ENCODE data around the gene ZC3H7A.
"Not testable (repeated sequence)": the region's sequence is repeated elsewhere in the genome, so short reads cannot be mapped to it uniquely, and the experiment has no call there.

ZC3H7A gene

GRCh38 chr16:11799509-11800381 is 2.7 kb upstream of the ZC3H7A start:
- DNase-seq = no peak

GRCh38 chr16:11799017-11799381 is 1.9 kb upstream of the ZC3H7A start:
- DNase-seq = no peak

GRCh38 chr16:11797957-11798299 is 870 bp upstream of the ZC3H7A start:
- no peak for DNase-seq

DNA sequence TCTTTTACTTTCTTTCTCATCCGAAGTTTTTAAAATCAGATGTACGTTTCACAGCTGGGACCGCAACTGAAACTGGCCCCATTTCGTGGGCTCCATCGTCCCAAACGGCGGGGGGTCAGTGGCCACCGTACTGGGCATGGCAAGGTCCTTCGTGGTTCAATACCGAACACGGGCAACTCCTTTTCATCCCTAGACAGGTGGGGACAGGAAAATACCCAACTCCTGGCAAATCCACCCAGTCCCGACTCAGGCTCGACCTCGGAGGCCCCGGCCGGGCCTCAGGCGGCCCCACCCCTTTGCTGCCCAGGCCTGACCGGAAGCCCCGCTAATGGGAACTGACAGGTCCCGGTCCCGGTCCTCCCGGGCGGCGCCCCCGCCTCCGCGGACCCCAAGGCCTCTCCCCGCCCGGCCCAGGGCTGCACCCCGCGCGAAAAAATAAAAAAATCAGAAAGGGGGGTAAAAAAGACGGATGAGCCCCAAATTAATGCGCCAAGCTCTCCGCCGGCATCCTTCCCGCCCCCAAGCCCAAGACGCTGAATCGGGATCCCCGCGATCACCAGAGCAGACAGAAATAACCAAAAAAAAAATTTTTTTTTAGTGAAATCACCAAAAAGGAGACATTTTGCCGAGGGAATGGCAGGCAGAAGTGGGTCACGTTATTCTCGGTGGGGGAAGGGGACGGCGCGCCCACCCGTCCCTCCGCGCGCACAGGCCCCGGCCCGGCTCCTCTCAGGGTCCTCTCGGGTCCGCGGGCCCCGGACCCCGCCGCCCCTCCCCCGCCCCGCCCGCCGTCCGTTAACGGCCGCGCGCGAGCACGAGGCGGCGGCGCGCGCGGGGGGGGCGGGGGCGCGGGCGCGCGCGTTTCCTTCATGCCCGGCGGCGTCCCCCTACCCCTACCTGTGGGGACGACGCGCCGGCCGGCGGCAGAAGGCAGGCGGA is 562 bp downstream of the ZC3H7A start:
- DNase-seq = no peak

DNA sequence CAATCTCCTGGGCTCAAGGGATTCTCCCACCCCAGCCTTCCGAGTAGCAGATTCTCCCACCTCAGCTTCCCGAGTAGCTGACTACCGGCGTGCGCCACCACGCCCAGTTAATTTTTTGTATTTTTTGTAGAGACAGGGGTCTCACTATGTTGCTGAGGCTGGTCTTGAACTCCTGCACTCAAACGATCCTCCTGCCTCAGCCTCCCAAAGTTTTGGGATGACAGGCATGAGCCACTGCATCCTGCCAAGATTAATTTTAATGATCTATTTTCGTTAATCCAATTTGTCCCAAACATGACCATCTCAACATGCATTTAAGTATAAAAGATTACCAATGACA is 1.2 kb downstream of the ZC3H7A start:
- no peak for DNase-seq

DNA sequence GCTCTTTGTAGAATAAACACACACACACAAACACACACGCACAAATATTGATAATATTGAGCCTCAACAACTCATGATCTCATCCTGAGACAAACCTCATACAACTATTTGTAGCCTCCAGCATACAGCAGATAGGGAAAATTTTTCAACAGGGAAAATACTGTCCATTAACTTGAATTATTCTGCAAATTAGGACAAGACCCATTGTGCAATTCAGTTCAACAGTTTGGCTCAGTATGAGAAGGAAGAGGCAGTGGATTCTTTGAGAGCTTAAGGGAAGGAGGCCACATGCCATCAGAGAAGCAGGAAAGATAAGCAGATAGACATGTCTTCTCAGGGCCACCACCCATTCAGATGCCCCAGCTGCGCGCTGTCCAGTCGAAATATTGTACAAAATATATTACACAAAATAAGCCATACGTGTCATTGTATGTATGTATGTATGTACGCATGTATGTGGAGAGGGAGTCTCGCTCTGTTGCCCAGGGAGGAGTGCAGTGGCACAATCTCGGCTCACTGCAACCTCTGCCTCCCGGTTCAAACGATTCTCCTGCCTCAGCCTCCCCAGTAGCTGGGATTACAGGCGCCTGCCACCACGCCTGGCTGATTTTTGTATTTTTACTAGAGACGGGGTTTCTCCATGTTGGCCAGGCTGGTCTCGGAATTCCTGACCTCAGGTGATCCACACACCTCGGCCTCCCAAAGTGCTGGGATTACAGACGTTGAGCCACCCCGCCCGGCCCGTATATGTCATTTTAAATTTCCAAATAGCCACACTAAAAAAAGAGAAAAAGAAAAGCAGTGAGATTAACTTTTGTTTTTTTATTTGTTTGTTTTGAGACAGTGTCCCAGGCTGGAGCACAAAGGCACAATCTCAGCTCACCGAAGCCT is 1.8 kb downstream of the ZC3H7A start:
- DNase-seq = no peak

- no peak for DNase-seq
These were observed 2.6 kb downstream of the ZC3H7A start for GRCh38 chr16:11794447-11794846.

DNA sequence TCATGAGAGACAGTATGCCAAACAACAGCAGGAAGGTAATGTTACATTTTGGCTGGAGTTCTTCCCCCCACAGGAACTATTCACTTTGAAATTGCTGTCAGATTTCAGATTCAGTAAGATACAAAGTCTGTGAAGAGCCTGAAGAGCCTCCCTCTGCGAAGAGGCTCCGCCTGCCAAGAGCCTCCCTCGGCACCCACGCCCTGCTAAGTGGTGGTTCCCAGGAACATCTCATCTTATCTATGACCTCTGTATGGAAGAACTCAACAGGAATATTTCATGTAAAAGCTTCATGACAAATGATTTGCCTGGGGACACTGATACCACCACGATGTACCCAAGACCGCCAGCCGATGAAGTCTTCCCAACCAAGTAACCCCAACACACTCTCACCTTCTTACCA is 3.2 kb downstream of the ZC3H7A start:
- no peak for DNase-seq

GRCh38 chr16:11792410-11793241 is 4.4 kb downstream of the ZC3H7A start:
- no peak for DNase-seq

GRCh38 chr16:11791144-11791828 is 5.8 kb downstream of the ZC3H7A start:
- DNase-seq = no peak

DNA sequence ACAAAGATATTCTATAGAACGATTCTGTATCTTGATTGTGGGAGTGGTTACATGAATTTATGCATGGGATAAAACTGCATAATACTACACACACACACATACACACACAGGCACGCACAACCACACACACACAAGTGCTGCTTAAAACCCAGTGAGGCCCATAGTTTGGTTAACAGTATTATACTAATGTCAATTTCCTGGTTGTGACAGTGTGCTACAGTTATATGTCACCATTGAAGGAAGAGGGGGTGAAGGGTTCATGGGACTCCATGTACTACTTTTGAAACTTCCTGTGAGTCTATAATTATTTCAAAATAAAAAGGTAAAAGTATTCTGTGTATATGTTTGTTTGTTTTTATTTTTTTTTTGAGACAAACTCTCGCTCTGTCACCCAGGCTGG is 8.1 kb downstream of the ZC3H7A start:
- DNase-seq = no peak

GRCh38 chr16:11784980-11785599 is 12.0 kb downstream of the ZC3H7A start:
- DNase-seq = not testable (repeated sequence)

DNA sequence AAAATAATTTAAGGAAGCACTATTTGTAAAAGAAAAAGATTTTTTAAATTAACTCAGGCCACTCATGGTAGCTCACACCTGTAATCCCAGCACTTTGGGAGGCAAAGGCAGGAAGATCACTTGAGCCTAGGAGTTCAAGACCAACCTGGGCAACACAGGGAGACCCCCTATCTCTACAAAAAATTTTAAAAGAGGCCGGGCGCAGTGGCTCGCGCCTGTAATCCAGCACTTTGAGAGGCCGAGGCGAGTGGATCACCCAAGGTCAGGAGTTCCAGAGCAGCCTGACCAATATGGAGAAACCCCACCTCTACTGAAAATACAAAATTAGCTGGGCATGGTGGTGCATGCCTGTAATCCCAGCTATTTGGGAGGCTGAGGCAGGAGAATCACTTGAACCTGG is 12.7 kb downstream of the ZC3H7A start:
- not testable (repeated sequence) for DNase-seq

DNA sequence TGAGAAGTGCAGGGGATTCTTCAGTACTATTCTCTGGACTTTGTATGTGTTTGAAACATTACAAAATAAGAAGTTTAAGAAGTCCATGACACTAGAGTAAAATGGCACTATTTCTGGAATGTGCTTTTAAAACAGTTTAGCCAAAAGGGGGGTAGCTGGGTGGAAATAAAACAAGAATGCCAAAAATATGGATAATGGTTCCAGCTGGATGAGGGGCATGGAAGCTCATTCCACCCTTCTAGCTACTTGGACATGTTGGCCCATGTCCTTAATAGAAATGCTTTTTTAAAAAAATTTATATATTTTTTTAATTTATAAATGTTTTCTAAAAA is 13.1 kb downstream of the ZC3H7A start:
- DNase-seq = no peak

GRCh38 chr16:11783319-11784037 is 13.6 kb downstream of the ZC3H7A start:
- DNase-seq = peak; percentile 26

GRCh38 chr16:11781773-11782172 is 15.3 kb downstream of the ZC3H7A start:
- DNase-seq = no peak

GRCh38 chr16:11780991-11781680 is 15.9 kb downstream of the ZC3H7A start:
- DNase-seq = no peak

- DNase-seq = no peak
These were observed 18.0 kb downstream of the ZC3H7A start for GRCh38 chr16:11779074-11779473.

- DNase-seq = no peak
These were observed 22.9 kb downstream of the ZC3H7A start for GRCh38 chr16:11774065-11774626.

- no peak for DNase-seq
These were observed 28.2 kb downstream of the ZC3H7A start for GRCh38 chr16:11768849-11769248.
